Dendritic cell treated with granulocyte-macrophage colony-stimulating factor and Interleukin-4, amounts not matched to agents 40 ng/mL and 50 ng/mL, for 4 days (primary cell): ENCODE measurements around the gene IRAG1.

Source experiments
- H3K27ac Mint-ChIP-seq: one replicate; pipeline ENCODE4 v1.8.0; 2022; ENCODE audit warnings: mild to moderate bottlenecking, mixed read lengths
- H3K27me3 Mint-ChIP-seq: one replicate; pipeline ENCODE4 v1.8.0; 2022; ENCODE audit warnings: mild to moderate bottlenecking, mixed read lengths
- H3K36me3 Mint-ChIP-seq: one replicate; pipeline ENCODE4 v1.8.0; 2022; ENCODE audit warnings: low read depth, mixed read lengths
- H3K4me1 Mint-ChIP-seq: one replicate; pipeline ENCODE4 v1.8.0; 2022; ENCODE audit warnings: low read depth, mixed read lengths
- H3K4me3 Mint-ChIP-seq: one replicate; pipeline ENCODE4 v1.8.0; 2022; ENCODE audit warnings: mild to moderate bottlenecking, moderate library complexity, mixed read lengths
- H3K9me3 Mint-ChIP-seq: one replicate; pipeline ENCODE4 v1.8.0; 2022; ENCODE audit warnings: mixed read lengths
- intact Hi-C: fragments of 100-400 bp; cut with micrococcal nuclease; formaldehyde crosslinking; loops from one replicate; pipeline ENCODE4 v1.15.0; 2022

IRAG1 gene

GRCh38 chr11:10654811-10655150, 38.8 kb downstream of the IRAG1 start:
- Mint-ChIP-seq H3K4me1 (peaks cover 63% of the 10 kb centered on the region), H3K27ac (no peak overlapping the region), H3K9me3 (no peaks in the 10 kb centered on the region), H3K27me3 (peaks cover 18% of the 10 kb centered on the region), H3K36me3 (no peaks in the 10 kb centered on the region), H3K4me3 (no peak overlapping the region)
- intact Hi-C loops, result loop anchor here (1.0 to 10.0 kb wide), 4 partner anchors 80 to 242 kb away; partner anchors contain the start of gene LYVE1

GRCh38 chr11:10653946-10654810, 39.4 kb downstream of the IRAG1 start:
- Mint-ChIP-seq H3K36me3 (no peaks in the 10 kb centered on the region), H3K27me3 (peaks cover 18% of the 10 kb centered on the region), H3K27ac (no peak overlapping the region), H3K9me3 (no peaks in the 10 kb centered on the region), H3K4me3 (no peak overlapping the region), H3K4me1 (peaks cover 57% of the 10 kb centered on the region)
- intact Hi-C loops, result loop anchor here (1.0 to 10.0 kb wide), 4 partner anchors 81 to 241 kb away; partner anchors contain the start of gene LYVE1

- peaks cover 47% of the 10 kb centered on the region for H3K4me1 Mint-ChIP-seq
- intact Hi-C loops, result loop anchor here (10.0 kb wide), 2 partner anchors 82 to 88 kb away; partner anchors contain the start of gene LYVE1
- H3K4me3 Mint-ChIP-seq, result no peak overlapping the region
- H3K36me3 Mint-ChIP-seq, result no peaks in the 10 kb centered on the region
- no peak overlapping the region for H3K27ac Mint-ChIP-seq
- peaks cover 12% of the 10 kb centered on the region for H3K27me3 Mint-ChIP-seq
- H3K9me3 Mint-ChIP-seq, result no peaks in the 10 kb centered on the region
Observed at GRCh38 chr11:10653261-10653660, 40.3 kb downstream of the IRAG1 start.

- no peak overlapping the region for H3K27ac Mint-ChIP-seq
- H3K27me3 Mint-ChIP-seq, result peaks cover 13% of the 10 kb centered on the region
- intact Hi-C loops, result loop anchor here (10.0 kb wide), 2 partner anchors 83 to 87 kb away; partner anchors contain the start of gene LYVE1
- H3K9me3 Mint-ChIP-seq, result no peaks in the 10 kb centered on the region
- no peaks in the 10 kb centered on the region for H3K36me3 Mint-ChIP-seq
- H3K4me1 Mint-ChIP-seq, result peaks cover 43% of the 10 kb centered on the region
- H3K4me3 Mint-ChIP-seq, result no peak overlapping the region
Observed at GRCh38 chr11:10651656-10652361, 41.7 kb downstream of the IRAG1 start.

- Mint-ChIP-seq H3K27me3 (peaks cover 13% of the 10 kb centered on the region), H3K27ac (no peak overlapping the region), H3K9me3 (no peaks in the 10 kb centered on the region), H3K36me3 (no peaks in the 10 kb centered on the region), H3K4me3 (no peak overlapping the region), H3K4me1 (peaks cover 46% of the 10 kb centered on the region)
- intact Hi-C loops, result loop anchor here (10.0 kb wide), 2 partner anchors 84 to 86 kb away; partner anchors contain the start of gene LYVE1
Observed at GRCh38 chr11:10650630-10651029, 42.9 kb downstream of the IRAG1 start.

- H3K36me3 Mint-ChIP-seq, result no peaks in the 10 kb centered on the region
- H3K27ac Mint-ChIP-seq, result no peak overlapping the region
- peaks cover 13% of the 10 kb centered on the region for H3K27me3 Mint-ChIP-seq
- H3K9me3 Mint-ChIP-seq, result no peaks in the 10 kb centered on the region
- H3K4me3 Mint-ChIP-seq, result no peak overlapping the region
- intact Hi-C loops, result loop anchor here (10.0 kb wide), 2 partner anchors 85 kb away; partner anchors contain the start of gene LYVE1
- H3K4me1 Mint-ChIP-seq, result peaks cover 41% of the 10 kb centered on the region
Observed at GRCh38 chr11:10650166-10650565, 43.4 kb downstream of the IRAG1 start.

GRCh38 chr11:10648871-10649270, 44.7 kb downstream of the IRAG1 start:
- Mint-ChIP-seq H3K9me3 (no peaks in the 10 kb centered on the region), H3K4me3 (no peak overlapping the region), H3K4me1 (peaks cover 28% of the 10 kb centered on the region), H3K36me3 (no peaks in the 10 kb centered on the region), H3K27me3 (peaks cover 13% of the 10 kb centered on the region), H3K27ac (no peak overlapping the region)
- intact Hi-C loops, result no loop called here

GRCh38 chr11:10646681-10647355, 46.7 kb downstream of the IRAG1 start:
- Mint-ChIP-seq H3K27ac (no peak overlapping the region), H3K27me3 (peaks cover 8% of the 10 kb centered on the region), H3K36me3 (no peaks in the 10 kb centered on the region), H3K9me3 (no peaks in the 10 kb centered on the region), H3K4me3 (no peak overlapping the region), H3K4me1 (peaks cover 36% of the 10 kb centered on the region)
- intact Hi-C loops, result no loop called here

- H3K4me1 Mint-ChIP-seq, result peaks cover 44% of the 10 kb centered on the region
- no peak overlapping the region for H3K27ac Mint-ChIP-seq
- H3K27me3 Mint-ChIP-seq, result peaks cover 8% of the 10 kb centered on the region
- intact Hi-C loops, result no loop called here
- H3K36me3 Mint-ChIP-seq, result no peaks in the 10 kb centered on the region
- no peaks in the 10 kb centered on the region for H3K9me3 Mint-ChIP-seq
- H3K4me3 Mint-ChIP-seq, result no peak overlapping the region
Observed at GRCh38 chr11:10646005-10646404, 47.5 kb downstream of the IRAG1 start.

- Mint-ChIP-seq H3K27ac (no peak overlapping the region), H3K4me3 (no peak overlapping the region), H3K36me3 (no peaks in the 10 kb centered on the region), H3K9me3 (no peaks in the 10 kb centered on the region), H3K27me3 (peaks cover 10% of the 10 kb centered on the region), H3K4me1 (peaks cover 51% of the 10 kb centered on the region)
- intact Hi-C loops, result no loop called here
Observed at GRCh38 chr11:10645212-10645795, 48.3 kb downstream of the IRAG1 start.
